B cell (primary cell): Measurements from ENCODE around the gene ALAD. TPM values are rescaled to one million over a fixed set of nuclear protein-coding genes. Genes with fewer than 3 reads are reported as not detected.

Experiments used
- ATAC-seq: fragments of 200-7000 bp; cut with Tn5 transposase; one replicate; pipeline ENCODE4 v1.10.0; 2021; ENCODE audit warnings: low read depth, mild to moderate bottlenecking, moderate number of reproducible peaks, moderate library complexity
- CTCF ChIA-PET: fragments of 350-600 bp; sonication (Branson Sonifier 250); formaldehyde crosslinking; loops from one replicate; lab custom pipeline; 2021; ENCODE audit warnings: antibody characterized with exemption, inconsistent platforms; lab: Charles Lee
- POLR2A ChIA-PET: fragments of 350-600 bp; sonication (Branson Sonifier 250); formaldehyde crosslinking; loops from one replicate; lab custom pipeline; 2021; ENCODE audit warnings: antibody characterized with exemption; lab: Charles Lee
- DNase-seq: peaks from one replicate; pipeline ENCODE4 v3.0.0; 2013
- H2AFZ ChIP-seq: 2 replicates; pipeline ENCODE4 v1.6.1; 2012; ENCODE audit warnings: mild to moderate bottlenecking, low read depth, low read length; ENCODE audit not compliant: insufficient read depth, poor library complexity, severe bottlenecking
- H3K27ac ChIP-seq, 2 donors: 1 replicate in 1 of 2; 2 replicates in 1 of 2; pipeline ENCODE4 v1.5.1; 2012 to 2013; ENCODE audit warnings: low read length in 2 of 2, mild to moderate bottlenecking in 2 of 2, moderate library complexity in 1 of 2
- H3K27me3 ChIP-seq, 4 experiments: fragments of 200-600 bp in 1 of 4; sonication (generic) in 1 of 4; replicated peaks in 1 of 4; 1 replicate in 2 of 4; 2 replicates in 2 of 4; pipeline versions ENCODE4 v1.6.1 to v1.7.0; 2013 to 2016; ENCODE audit warnings: low read length in 3 of 4, mild to moderate bottlenecking in 2 of 4, mixed read lengths in 1 of 4, moderate library complexity in 1 of 4; ENCODE audit not compliant: insufficient read depth in 4 of 4, control insufficient read depth in 3 of 4; ENCODE audit errors: control extremely low read depth in 1 of 4
- H3K36me3 ChIP-seq, 2 experiments: replicated peaks in 1 of 2; 1 replicate in 1 of 2; 2 replicates in 1 of 2; pipeline versions ENCODE4 v1.6.1 to v1.7.1; 2013; ENCODE audit warnings: low read length in 1 of 2; ENCODE audit not compliant: insufficient read depth in 2 of 2, control insufficient read depth in 1 of 2; ENCODE audit errors: control extremely low read depth in 1 of 2, extremely low read depth in 1 of 2
- H3K4me1 ChIP-seq, 2 donors: fragments of 200-600 bp in 1 of 2; sonication (generic) in 1 of 2; 1 replicate in 1 of 2; 2 replicates in 1 of 2; pipeline versions ENCODE4 v1.5.1 to v1.6.1; 2013 to 2017; ENCODE audit warnings: low read length in 2 of 2; ENCODE audit not compliant: control insufficient read depth in 2 of 2, insufficient read depth in 2 of 2
- H3K4me2 ChIP-seq: replicated peaks from 2 replicates; pipeline ENCODE3; 2012; ENCODE audit warnings: mild to moderate bottlenecking, low read depth, low read length; ENCODE audit not compliant: poor library complexity, severe bottlenecking
- H3K4me3 ChIP-seq, 5 experiments: fragments of 200-600 bp in 1 of 5; sonication (generic) in 1 of 5; 1 replicate in 3 of 5; 2 replicates in 2 of 5; pipeline versions ENCODE4 v1.5.1 to v1.7.0; 2011 to 2016; ENCODE audit warnings: low read length in 4 of 5, mild to moderate bottlenecking in 4 of 5, low read depth in 2 of 5, control low read depth in 1 of 5, moderate library complexity in 1 of 5; ENCODE audit not compliant: insufficient read depth in 1 of 5; ENCODE audit errors: control extremely low read depth in 1 of 5, extremely low read depth in 1 of 5
- H3K79me2 ChIP-seq: fragments of 200-600 bp; sonication (generic); one replicate; pipeline ENCODE4 v1.6.0; 2016; ENCODE audit warnings: low read length; ENCODE audit not compliant: control insufficient read depth, insufficient read depth
- H3K9ac ChIP-seq: fragments of 200-600 bp; sonication (generic); 2 replicates; pipeline ENCODE4 v1.6.1; 2017; ENCODE audit warnings: mild to moderate bottlenecking, low read length, moderate library complexity
- H3K9me3 ChIP-seq, 3 donors: one replicate each; pipeline versions ENCODE4 v1.6.1 to v1.7.1; 2013; ENCODE audit warnings: low read length in 2 of 3; ENCODE audit not compliant: control insufficient read depth in 2 of 3, insufficient read depth in 1 of 3; ENCODE audit errors: control extremely low read depth in 1 of 3
- H4K20me1 ChIP-seq: 2 replicates; pipeline ENCODE4 v1.6.0; 2012; ENCODE audit warnings: mild to moderate bottlenecking, low read length; ENCODE audit not compliant: insufficient read depth, control insufficient read depth, poor library complexity, severe bottlenecking
- H3K27ac Mint-ChIP-seq: one replicate; pipeline ENCODE4 v1.8.0; 2021; ENCODE audit warnings: mixed read lengths
- H3K27me3 Mint-ChIP-seq: one replicate; pipeline ENCODE4 v1.8.0; 2021; ENCODE audit warnings: mixed read lengths
- H3K4me1 Mint-ChIP-seq: one replicate; pipeline ENCODE4 v1.8.0; 2021; ENCODE audit warnings: mixed read lengths
- H3K4me3 Mint-ChIP-seq: one replicate; pipeline ENCODE4 v1.8.0; 2021; ENCODE audit warnings: mixed read lengths
- H3K9me3 Mint-ChIP-seq: one replicate; pipeline ENCODE4 v1.8.0; 2022; ENCODE audit warnings: mixed read lengths; ENCODE audit not compliant: insufficient read depth
- CTCF ChIP-seq: fragments of 200-600 bp; IDR thresholded peaks from one replicate; pipeline ENCODE4 v1.8.0; 2022; ENCODE audit warnings: antibody characterized with exemption, mild to moderate bottlenecking
- EZH2 ChIP-seq: IDR thresholded peaks from 2 replicates; pipeline ENCODE4 v1.6.1; 2012; ENCODE audit warnings: borderline replicate concordance, low read depth, mild to moderate bottlenecking, moderate library complexity, low read length; ENCODE audit not compliant: insufficient read depth, poor library complexity, severe bottlenecking
- WGBS: methylation state at CpG from one replicate; pipeline ENCODE4 v1.1.5; 2013; ENCODE audit warnings: missing lambda C conversion rate; ENCODE audit not compliant: insufficient coverage; 5-methylcytosine and 5-hydroxymethylcytosine counted together
- intact Hi-C: fragments of 100-400 bp; cut with micrococcal nuclease; formaldehyde crosslinking; loops from one replicate; pipeline ENCODE4 v1.10.0; 2022
- polyA plus RNA-seq: library from polyadenylated mRNA; depleted of rRNA; stranded (reverse); fragments of >200 nt; gene quantifications from 2 replicates; pipeline ENCODE4 v1.2.3, GENCODE V29; 2012
- total RNA-seq, 2 donors: library from RNA; stranded (reverse); fragments of 120-200 nt in 1 of 2; gene quantifications; 1 replicate in 1 of 2; 2 replicates in 1 of 2; pipeline versions ENCODE4 v1.2.3 to v1.2.4, GENCODE V29; 2013 to 2022

The ALAD gene
- total and polyA plus RNA-seq, 2 donors (not counting 1 experiment from before 2014, with no cell fraction given) = 22.0 to 39.8 TPM

- Histone ChIP-seq H3K4me1 (no peaks in the 10 kb centered on the region), H3K4me2 (no peak overlapping the region), H2AFZ (no peak overlapping the region), H3K9ac (no peak overlapping the region), H3K27me3 (no peaks in the 10 kb centered on the region), H3K9me3 (no peaks in the 10 kb centered on the region), H3K36me3 (peaks cover 0 to 40% of the 10 kb centered on the region in 2 experiments), H4K20me1 (no peaks in the 10 kb centered on the region), H3K79me2 (peaks cover 3% of the 10 kb centered on the region), H3K27ac (no peak overlapping the region), H3K4me3 (no peak overlapping the region)
- Mint-ChIP-seq H3K4me3 (no peak overlapping the region), H3K4me1 (peaks cover 3% of the 10 kb centered on the region), H3K9me3 (no peaks in the 10 kb centered on the region), H3K27me3 (no peaks in the 10 kb centered on the region), H3K27ac (no peak overlapping the region)
- ChIA-PET CTCF (no interaction called here), POLR2A (no interaction called here)
- ATAC-seq = no peak
- TF ChIP-seq CTCF = no peak
- no peak for TF ChIP-seq EZH2
- intact Hi-C loops = no loop called here
- no peak for DNase-seq
- WGBS = 97% methylated on average over 4 of the region's 7 CpGs
These were observed 7.8 kb downstream of the ALAD start for GRCh38 chr9:113393281-113393680.

- H3K9me3 Mint-ChIP-seq = no peaks in the 10 kb centered on the region
- Histone ChIP-seq H3K79me2 (peaks cover 3% of the 10 kb centered on the region), H3K4me2 (no peak overlapping the region), H3K9ac (no peak overlapping the region), H4K20me1 (no peaks in the 10 kb centered on the region), H3K4me3 (no peak overlapping the region), H3K36me3 (peaks cover 0 to 54% of the 10 kb centered on the region in 2 experiments), H3K4me1 (no peaks in the 10 kb centered on the region), H2AFZ (no peak overlapping the region), H3K27me3 (no peaks in the 10 kb centered on the region), H3K9me3 (no peaks in the 10 kb centered on the region), H3K27ac (no peak overlapping the region)
- ChIA-PET POLR2A (interaction anchor here (0.7 kb wide), 1 partner anchor 8 kb away, joined by 3 read pairs; no protein-coding TSS in a partner anchor), CTCF (interaction anchor here (0.8 kb wide), 1 partner anchor 9 kb away, joined by 3 read pairs; the partner anchor contains the start of gene ALAD)
- peaks cover 2% of the 10 kb centered on the region for H3K4me1 Mint-ChIP-seq
- intact Hi-C loops = no loop called here
- no peak for DNase-seq
- H3K27ac Mint-ChIP-seq = no peak overlapping the region
- no peak for ATAC-seq
- H3K27me3 Mint-ChIP-seq = no peaks in the 10 kb centered on the region
- no peak overlapping the region for H3K4me3 Mint-ChIP-seq
- TF ChIP-seq EZH2 (no peak), CTCF (no peak)
- 100% methylated on average over 1 of the region's 7 CpGs for WGBS
These were observed 9.2 kb downstream of the ALAD start for GRCh38 chr9:113391917-113392316.
